Muscle of leg (tissue), 11 donors: ENCODE data around the gene PTPRN2. TPM values are rescaled to one million over a fixed set of nuclear protein-coding genes. Genes with fewer than 3 reads are reported as not detected.

ENCODE experiments used
- DNase-seq: peaks from one replicate; pipeline ENCODE4 v3.0.0; 2013
- H3K27ac ChIP-seq: one replicate; pipeline ENCODE4 v1.5.1; 2013; ENCODE audit warnings: mild to moderate bottlenecking, low read length, control low read depth
- H3K27me3 ChIP-seq: one replicate; pipeline ENCODE4 v1.6.1; 2013; ENCODE audit warnings: low read length; ENCODE audit not compliant: control insufficient read depth, insufficient read depth
- H3K36me3 ChIP-seq: one replicate; pipeline ENCODE4 v1.6.1; 2013; ENCODE audit warnings: low read length; ENCODE audit not compliant: control insufficient read depth, insufficient read depth
- H3K4me1 ChIP-seq: one replicate; pipeline ENCODE4 v1.6.1; 2013; ENCODE audit warnings: low read length; ENCODE audit not compliant: control insufficient read depth, insufficient read depth
- H3K4me3 ChIP-seq: one replicate; pipeline ENCODE4 v1.5.1; 2013; ENCODE audit warnings: low read length, control low read depth
- H3K9me3 ChIP-seq: replicated peaks from 2 replicates; pipeline ENCODE4 v1.6.1; 2013; ENCODE audit warnings: low read depth, low read length; ENCODE audit not compliant: control insufficient read depth
- WGBS: methylation state at CpG from one replicate; pipeline ENCODE4 v1.1.5; 2013; ENCODE audit warnings: missing lambda C conversion rate; ENCODE audit not compliant: insufficient coverage; 5-methylcytosine and 5-hydroxymethylcytosine counted together
- polyA plus RNA-seq, 8 donors: library from polyadenylated mRNA; unstranded; fragments of 120-200 nt; gene quantifications; one replicate each; pipeline versions ENCODE4 v1.2.1 to v1.2.3, GENCODE V29; 2013; ENCODE audit warnings: inconsistent platforms in 1 of 8, low replicate concordance in 1 of 8; ENCODE audit not compliant: insufficient read length in 8 of 8, insufficient read depth in 1 of 8
- total RNA-seq: library from RNA; stranded (reverse); fragments of 120-200 nt; gene quantifications from one replicate; pipeline ENCODE4 v1.2.4, GENCODE V29; 2013

The PTPRN2 gene
- total and polyA plus RNA-seq, 9 donors: 1.4 to 2.9 (median 2.3) TPM

DNA sequence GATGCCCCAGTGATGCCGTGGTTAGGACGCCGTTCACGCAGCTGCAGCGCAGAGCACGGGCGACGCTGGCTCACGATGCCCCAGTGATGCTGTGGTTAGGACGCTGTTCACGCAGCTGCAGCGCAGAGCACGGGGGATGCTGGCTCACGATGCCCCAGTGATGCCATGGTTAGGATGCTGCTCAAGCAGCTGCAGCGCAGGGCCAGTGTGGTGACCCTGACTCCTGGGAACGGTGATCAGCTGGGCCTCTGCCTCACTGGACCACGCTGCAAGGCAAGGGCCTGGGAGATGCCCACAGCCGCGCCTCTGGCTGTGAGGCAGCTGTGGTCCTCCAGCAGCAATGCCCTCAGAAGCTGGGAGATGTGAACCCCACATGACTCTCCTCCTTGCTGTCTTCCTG is 970.2 kb downstream of the PTPRN2 start:
- Histone ChIP-seq H3K9me3 (no peaks in the 10 kb centered on the region), H3K4me3 (no peak overlapping the region), H3K36me3 (no peaks in the 10 kb centered on the region), H3K27me3 (peaks cover 39% of the 10 kb centered on the region), H3K27ac (no peak overlapping the region), H3K4me1 (peaks cover 17% of the 10 kb centered on the region)
- DNase-seq: no peak
- WGBS: 93% methylated on average over 19 of the region's 19 CpGs

DNA sequence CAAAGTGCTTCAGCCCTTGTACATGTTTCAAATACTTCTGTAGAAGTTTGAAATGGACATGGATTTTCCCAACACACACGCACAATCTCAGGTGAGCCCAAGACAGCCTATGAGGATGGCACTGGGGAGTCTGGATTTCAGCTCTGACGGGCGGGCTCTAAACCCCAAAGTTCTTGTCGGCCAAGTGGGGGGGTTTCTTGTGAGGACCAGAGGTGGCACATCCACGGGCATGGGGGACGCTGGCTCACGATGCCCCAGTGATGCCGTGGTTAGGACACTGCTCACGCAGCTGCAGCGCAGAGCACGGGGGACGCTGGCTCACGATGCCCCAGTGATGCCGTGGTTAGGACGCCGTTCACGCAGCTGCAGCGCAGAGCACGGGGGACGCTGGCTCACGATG is 970.7 kb downstream of the PTPRN2 start:
- Histone ChIP-seq H3K36me3 (no peaks in the 10 kb centered on the region), H3K4me1 (peaks cover 18% of the 10 kb centered on the region), H3K27me3 (peaks cover 44% of the 10 kb centered on the region), H3K4me3 (no peak overlapping the region), H3K9me3 (no peaks in the 10 kb centered on the region), H3K27ac (no peak overlapping the region)
- WGBS: 92% methylated on average over 19 of the region's 21 CpGs
- DNase-seq: no peak

DNA sequence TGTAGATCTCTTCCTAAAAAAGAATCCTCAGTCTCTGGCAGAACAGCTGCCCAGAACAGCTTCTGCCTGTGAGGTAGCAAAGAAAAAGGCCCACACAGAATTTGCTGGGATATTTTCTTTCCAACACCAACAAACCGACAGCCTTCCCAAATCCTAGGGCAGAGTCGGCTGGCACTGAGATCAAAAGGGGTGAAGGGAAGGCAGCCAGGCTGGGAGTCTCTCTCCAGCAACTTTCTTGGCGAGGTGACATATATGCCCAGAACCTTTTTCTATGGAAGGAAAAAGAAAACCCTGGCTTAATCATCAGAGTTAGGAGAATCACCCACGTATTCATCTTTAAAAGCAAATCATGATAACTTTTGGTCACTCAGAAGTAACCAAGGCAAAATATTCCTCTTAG is 971.2 kb downstream of the PTPRN2 start:
- no CpG with 5 or more reads among the region's 4 CpGs for WGBS
- Histone ChIP-seq H3K4me3 (no peak overlapping the region), H3K27ac (no peak overlapping the region), H3K36me3 (no peaks in the 10 kb centered on the region), H3K27me3 (peaks cover 45% of the 10 kb centered on the region), H3K4me1 (peaks cover 18% of the 10 kb centered on the region), H3K9me3 (no peaks in the 10 kb centered on the region)
- peak; percentile 25 for DNase-seq

DNA sequence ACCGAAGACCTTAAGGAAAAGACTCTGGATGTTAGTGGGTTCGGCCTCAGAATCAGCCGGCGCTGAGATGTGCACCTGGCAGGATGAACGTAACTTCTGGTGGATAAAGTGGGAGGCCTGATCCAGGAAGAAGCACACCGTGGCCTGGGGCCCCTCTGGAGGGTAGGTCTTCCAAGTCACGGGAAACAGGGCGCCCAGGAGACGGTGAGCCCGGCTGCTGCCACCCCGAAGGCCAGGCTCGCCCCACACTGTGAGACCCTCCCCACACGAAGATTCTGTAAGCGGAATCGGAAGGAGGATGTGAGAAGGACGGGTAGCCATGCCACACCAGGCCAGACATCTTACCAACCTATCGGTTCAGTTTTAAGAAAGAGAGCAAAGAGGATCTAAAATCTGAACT is 971.8 kb downstream of the PTPRN2 start:
- Histone ChIP-seq H3K4me3 (no peak overlapping the region), H3K27ac (no peak overlapping the region), H3K27me3 (peaks cover 48% of the 10 kb centered on the region), H3K9me3 (no peaks in the 10 kb centered on the region), H3K36me3 (no peaks in the 10 kb centered on the region), H3K4me1 (peaks cover 18% of the 10 kb centered on the region)
- 80% methylated on average over 15 of the region's 17 CpGs for WGBS
- no peak for DNase-seq

DNA sequence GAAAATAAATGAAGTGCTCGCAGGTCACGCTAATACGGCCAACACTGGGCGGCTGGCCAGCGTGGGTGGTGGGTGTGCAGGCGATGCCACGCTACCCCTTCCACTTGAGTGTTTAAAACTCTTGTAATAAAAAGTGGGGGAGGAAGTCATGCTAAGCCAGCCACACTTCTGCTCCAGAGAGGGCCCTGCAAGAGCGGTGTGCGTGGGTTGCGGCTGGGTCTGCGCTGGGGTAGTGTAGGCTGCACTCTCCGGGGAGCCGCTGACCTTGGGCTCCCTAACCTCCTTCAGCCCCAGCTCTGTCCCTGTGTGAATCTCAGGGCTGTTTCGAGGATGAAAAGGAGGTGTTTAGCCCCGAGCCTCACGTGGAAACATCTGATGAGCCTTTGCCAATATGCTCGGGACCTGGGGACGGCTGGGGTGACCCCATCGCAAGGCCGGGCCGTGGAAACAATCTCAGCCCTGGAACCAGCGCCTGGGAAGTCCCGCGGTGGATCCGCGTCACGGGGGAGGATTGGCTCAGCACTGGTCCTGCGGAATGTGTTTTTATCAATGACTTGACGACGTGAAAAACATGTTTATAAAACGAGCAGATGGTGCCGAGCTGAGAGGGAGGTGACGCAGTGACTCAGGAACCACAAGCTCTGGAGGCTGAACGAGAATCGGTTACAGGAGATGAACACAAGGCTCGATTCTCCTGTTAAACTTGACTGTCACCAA is 972.4 kb downstream of the PTPRN2 start:
- Histone ChIP-seq H3K27ac (no peak overlapping the region), H3K27me3 (peaks cover 46% of the 10 kb centered on the region), H3K4me3 (no peak overlapping the region), H3K36me3 (no peaks in the 10 kb centered on the region), H3K4me1 (peaks cover 18% of the 10 kb centered on the region), H3K9me3 (no peaks in the 10 kb centered on the region)
- DNase-seq: no peak
- WGBS: 75% methylated on average over 34 of the region's 36 CpGs

DNA sequence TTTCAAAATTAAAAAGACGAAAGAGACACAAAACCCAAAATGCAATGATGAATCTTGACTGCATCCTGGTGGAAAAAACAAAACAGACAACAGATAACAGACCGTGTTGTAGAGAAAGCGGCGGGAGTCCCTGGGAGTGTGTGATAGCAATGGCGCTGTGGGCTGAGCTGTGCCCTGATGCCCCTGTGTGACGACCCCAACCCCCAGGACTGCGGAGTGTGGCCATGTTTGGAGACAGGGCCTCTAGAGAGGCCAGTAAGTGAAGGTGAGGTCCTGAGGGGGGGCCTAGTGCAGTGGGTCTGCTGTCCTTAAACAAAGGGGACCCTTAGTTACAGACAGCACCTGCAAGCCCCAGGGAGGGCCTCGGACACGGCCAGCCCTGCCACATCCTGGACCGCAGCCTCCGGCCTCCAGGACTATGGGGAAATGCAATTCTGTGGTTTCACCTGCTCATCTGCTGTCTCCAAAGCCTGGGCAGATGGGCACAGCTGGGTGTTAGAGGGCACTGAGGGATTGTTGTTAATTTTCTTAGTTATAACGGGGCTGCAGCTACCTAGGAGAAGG is 973.1 kb downstream of the PTPRN2 start:
- Histone ChIP-seq H3K27ac (no peak overlapping the region), H3K4me1 (peaks cover 18% of the 10 kb centered on the region), H3K4me3 (no peak overlapping the region), H3K36me3 (no peaks in the 10 kb centered on the region), H3K9me3 (no peaks in the 10 kb centered on the region), H3K27me3 (peaks cover 46% of the 10 kb centered on the region)
- no peak for DNase-seq
- WGBS: 86% methylated on average over 11 of the region's 12 CpGs

DNA sequence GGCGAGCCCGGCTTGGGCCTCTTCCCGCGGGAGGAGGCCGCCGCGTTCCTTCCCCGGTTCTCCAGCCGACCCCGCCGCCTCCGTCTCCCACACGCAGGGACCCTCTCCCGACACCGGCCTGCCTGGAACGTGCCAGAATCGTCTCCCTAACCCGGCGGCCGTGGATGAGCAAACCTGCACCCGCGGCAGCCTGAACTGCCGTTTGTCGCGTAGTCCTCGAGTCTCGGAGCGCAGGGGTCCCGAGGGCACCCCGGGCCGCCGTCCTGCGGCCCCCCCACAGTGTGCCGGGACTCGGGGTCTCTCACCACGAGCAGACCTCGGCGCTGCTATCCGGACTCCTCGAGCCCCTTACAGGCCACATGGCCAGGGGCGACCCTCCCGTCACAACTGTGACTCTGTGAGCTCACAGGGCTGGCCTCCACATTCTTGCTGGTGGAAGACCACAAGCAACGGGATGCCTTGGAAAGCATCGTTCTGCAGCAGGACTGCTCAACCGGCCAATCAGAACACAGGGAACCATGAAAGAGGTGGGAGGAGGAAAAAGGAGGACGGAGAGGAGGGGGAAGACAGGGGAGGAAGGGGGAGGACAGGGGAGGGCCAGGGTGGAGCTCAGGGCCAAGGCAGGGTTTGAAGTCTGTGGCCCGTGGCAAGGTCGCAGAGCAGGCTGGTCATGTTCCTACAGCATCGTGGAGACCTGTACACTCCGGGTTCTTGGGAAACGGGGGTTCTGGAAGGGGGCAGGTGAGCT is 973.9 kb downstream of the PTPRN2 start:
- H3K9me3 ChIP-seq: no peaks in the 10 kb centered on the region
- whole genome bisulfite sequencing: 40% methylated on average over 51 of the region's 51 CpGs
- peak overlapping the region; percentile 40 for H3K4me3 ChIP-seq
- peak; percentile 38 for DNase-seq
- peaks cover 42% of the 10 kb centered on the region for H3K27me3 ChIP-seq
- peaks cover 18% of the 10 kb centered on the region for H3K4me1 ChIP-seq
- H3K27ac ChIP-seq: no peak overlapping the region
- H3K36me3 ChIP-seq: no peaks in the 10 kb centered on the region

DNA sequence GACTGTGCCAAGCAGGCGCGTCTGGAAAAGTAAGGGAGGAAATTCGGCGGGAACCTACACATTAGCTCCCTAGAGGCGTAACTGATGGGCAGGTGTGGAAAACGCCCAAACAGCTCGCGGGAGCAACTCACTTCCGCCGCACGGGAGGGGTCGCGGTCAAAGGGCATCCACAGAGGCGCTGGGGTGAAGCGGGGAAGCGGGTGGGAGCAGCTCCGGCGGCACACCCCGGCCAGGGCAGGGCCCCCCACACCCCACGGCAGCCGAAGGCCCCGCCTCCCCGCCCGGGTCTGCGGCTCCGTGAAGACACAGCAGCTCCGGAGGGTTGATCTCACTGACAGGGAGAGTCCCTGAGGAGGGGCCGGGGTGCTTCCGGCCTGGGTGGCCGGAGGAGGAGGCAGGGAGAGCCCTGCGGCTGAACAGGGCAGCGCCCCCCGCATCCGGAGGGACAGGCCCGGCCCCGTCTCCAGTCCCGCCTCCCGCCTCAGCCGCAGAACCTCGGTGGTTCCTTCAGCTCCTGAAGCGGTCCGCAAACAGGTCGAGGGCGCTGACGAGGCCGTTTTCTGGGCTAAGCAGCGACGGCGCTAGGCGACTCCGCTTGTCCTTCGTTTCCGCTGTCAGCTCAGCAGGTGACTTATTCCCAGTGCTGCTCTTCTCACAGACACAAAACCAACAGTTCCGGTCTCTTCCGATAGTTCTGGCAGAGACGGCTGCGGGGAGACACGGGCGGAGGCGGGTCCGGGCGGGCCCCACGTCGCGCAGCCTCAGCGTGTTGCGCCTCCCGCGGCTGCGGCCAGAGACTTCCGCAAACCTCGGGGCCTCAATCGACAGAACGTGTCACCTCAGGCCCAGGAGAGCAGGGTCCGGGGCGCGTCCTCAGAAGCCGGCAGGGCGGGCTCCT is 974.7 kb downstream of the PTPRN2 start:
- Histone ChIP-seq H3K27me3 (peaks cover 42% of the 10 kb centered on the region), H3K27ac (no peak overlapping the region), H3K9me3 (no peaks in the 10 kb centered on the region), H3K4me3 (peak overlapping the region; percentile 40), H3K4me1 (peaks cover 18% of the 10 kb centered on the region), H3K36me3 (no peaks in the 10 kb centered on the region)
- 12% methylated on average over 69 of the region's 79 CpGs for WGBS
- peak; percentile 45 for DNase-seq

DNA sequence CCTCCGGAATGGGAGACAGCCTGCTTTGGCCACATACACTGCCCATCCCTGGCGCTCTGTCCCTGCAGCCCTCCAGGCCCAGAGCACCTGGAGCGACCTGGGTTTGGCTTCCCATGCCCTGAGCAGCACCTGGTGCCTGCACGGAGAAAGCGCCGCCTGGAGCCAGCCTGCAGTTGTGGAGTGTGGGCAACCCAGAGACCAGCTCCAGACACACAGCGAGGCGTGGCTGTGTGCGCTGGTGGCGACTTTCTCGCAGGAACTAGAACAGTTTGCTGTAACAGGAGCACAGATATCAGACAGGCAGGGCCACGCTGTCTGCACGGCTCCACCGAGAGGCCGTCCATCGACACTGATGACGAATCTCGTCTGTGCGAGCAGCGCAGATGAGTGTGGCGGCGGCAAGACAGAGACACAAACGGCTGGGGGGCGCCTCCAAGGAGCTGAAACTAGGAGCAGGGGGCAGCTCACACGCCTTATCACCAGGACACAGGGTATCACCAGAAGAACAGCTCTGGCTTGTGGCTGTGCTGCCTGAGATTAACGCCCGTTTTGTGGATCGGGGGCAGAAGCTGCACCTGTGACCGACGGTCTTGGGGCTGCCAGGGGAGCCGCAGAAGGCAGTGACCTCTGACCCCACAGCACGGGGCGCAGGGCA is 975.5 kb downstream of the PTPRN2 start:
- peaks cover 42% of the 10 kb centered on the region for H3K27me3 ChIP-seq
- no peaks in the 10 kb centered on the region for H3K9me3 ChIP-seq
- H3K27ac ChIP-seq: no peak overlapping the region
- no peaks in the 10 kb centered on the region for H3K36me3 ChIP-seq
- no peak for DNase-seq
- 75% methylated on average over 32 of the region's 33 CpGs for WGBS
- peaks cover 18% of the 10 kb centered on the region for H3K4me1 ChIP-seq
- H3K4me3 ChIP-seq: no peak overlapping the region
